ENCODE measurements around the gene NCOA6. TPM values are rescaled to one million over a fixed set of nuclear protein-coding genes. Genes with fewer than 3 reads are reported as not detected.

NCOA6 gene
- total and polyA plus RNA-seq, 7 donors: 5.6 to 15.7 (median 11.0) TPM

DNA sequence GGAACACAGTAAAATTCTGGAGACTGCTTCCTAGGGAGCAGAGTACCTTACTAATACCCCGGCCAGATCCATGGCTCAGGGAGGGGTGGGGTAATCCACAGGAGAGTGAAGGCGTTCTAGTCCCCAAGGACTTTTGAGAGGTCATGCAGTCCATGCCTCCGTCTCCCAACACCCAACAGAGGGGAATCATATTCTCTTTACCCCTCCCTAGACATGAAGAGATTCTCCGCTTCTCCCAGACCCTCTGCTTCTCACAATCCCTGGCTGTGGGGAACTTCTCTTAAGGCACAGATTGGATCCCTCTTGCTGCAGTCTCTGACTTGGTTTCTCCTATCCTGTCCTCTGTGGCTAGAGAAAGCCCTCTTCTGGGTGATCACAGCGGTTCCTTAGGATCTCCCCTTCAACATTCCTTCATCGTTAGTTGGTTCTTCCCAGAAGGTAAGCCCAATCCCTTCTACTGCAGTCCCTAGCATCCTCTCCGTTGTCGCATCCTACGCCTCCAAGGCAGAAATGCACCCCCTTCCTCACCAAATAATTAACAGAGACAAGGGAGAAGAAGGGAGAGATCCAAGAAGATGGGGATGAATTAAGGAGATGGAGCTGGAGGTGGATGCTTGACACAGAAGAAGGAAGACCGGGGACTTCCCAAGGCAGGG lies 46.6 kb upstream of the NCOA6 start:
- intact Hi-C loops (cut with DNase I): loop anchor here (5.0 to 10.0 kb wide), 4 partner anchors 40 to 223 kb away; partner anchors contain the start of gene TRPC4AP (in 2 of the 2)
- Histone ChIP-seq H3K36me3 (ENCODE audit: insufficient read depth in 1 of 2, low read depth in 1 of 2) (no peaks in the 10 kb centered on the region), H3K4me1 (peaks cover 12% of the 10 kb centered on the region), H3K27ac (peak overlapping the region; percentile 96), H3K4me3 (peak overlapping the region; percentile 81), H3K9me3 (no peaks in the 10 kb centered on the region), H3K27me3 (ENCODE audit: insufficient read depth in 3 of 3, low read length in 2 of 3) (no peaks in the 10 kb centered on the region)
- WGBS, 3 donors: 19 to 26% (median 22%) methylated on average over 10 of the region's 10 CpGs
- TF ChIP-seq, protein P1, sequence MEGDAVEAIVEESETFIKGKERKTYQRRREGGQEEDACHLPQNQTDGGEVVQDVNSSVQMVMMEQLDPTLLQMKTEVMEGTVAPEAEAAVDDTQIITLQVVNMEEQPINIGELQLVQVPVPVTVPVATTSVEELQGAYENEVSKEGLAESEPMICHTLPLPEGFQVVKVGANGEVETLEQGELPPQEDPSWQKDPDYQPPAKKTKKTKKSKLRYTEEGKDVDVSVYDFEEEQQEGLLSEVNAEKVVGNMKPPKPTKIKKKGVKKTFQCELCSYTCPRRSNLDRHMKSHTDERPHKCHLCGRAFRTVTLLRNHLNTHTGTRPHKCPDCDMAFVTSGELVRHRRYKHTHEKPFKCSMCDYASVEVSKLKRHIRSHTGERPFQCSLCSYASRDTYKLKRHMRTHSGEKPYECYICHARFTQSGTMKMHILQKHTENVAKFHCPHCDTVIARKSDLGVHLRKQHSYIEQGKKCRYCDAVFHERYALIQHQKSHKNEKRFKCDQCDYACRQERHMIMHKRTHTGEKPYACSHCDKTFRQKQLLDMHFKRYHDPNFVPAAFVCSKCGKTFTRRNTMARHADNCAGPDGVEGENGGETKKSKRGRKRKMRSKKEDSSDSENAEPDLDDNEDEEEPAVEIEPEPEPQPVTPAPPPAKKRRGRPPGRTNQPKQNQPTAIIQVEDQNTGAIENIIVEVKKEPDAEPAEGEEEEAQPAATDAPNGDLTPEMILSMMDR (IDR thresholded peaks at IDR 0.05): no peak
- DNase-seq: no peak
- ATAC-seq: no peak

DNA sequence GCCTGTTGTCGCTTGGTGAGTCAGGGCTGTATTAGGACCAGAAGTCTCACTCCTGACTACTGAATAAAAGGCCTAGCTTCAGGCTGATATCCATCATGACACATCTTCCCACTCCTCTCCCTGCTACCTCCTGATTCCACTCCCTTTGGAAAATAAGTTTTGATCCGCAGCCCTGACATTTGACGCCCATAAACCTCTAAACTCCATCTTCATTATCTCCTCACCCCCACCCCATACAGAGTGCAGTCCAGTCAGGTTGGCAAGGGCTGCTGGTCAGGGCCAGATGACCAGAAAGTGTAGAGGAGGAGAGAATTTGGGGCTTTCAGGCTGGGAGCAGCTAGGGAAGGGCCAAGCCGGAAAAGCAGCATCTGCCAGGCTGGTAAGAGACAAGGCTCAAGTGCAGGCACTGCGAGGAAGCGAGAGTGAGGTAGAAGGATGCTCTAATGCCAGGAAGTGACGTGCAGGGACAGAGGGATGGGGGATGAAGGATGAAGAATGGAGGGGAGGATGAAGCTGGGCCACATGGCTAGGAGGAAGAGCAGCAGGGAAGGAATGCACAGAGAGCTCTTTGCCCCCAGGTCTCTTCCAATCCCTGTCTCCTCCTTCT lies 46.0 kb upstream of the NCOA6 start:
- intact Hi-C loops (cut with DNase I): loop anchor here (5.0 to 10.0 kb wide), 4 partner anchors 39 to 223 kb away; partner anchors contain the start of gene TRPC4AP (in 2 of the 2)
- ATAC-seq (no peak), DNase-seq (no peak)
- H3K27ac ChIP-seq: peak overlapping the region; percentile 96
- H3K4me1 ChIP-seq: peaks cover 12% of the 10 kb centered on the region
- TF ChIP-seq, protein P1 (IDR thresholded peaks at IDR 0.05): no peak
- no peaks in the 10 kb centered on the region for H3K9me3 ChIP-seq
- no peaks in the 10 kb centered on the region for H3K36me3 ChIP-seq (ENCODE audit: insufficient read depth in 1 of 2, low read depth in 1 of 2)
- H3K4me3 ChIP-seq: peak overlapping the region; percentile 81
- H3K27me3 ChIP-seq (ENCODE audit: insufficient read depth in 3 of 3, low read length in 2 of 3): no peaks in the 10 kb centered on the region
- 76 to 91% (median 76%) methylated on average over 7 of the region's 7 CpGs for WGBS, 3 donors

DNA sequence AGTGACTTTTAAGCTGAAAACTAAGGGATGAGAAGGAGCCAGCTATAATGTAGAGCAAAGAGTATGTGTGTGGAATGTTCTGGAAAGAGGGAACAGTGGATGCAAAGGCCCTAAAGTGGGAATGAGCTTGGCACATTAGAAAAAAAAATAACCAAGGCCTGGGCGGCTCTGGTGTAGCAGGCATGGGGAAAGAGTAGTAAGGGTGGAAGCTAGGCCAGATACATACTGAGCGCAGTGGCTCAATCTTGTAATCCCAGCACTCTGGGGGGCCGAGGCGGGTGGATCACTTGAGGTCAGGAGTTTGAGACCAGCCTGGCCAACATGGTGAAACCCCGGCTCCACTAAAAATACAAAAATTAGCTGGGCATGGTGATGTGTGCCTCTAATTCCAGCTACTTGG lies 38.8 kb upstream of the NCOA6 start:
- H3K4me1 ChIP-seq: peaks cover 25% of the 10 kb centered on the region
- no peak overlapping the region for H3K4me3 ChIP-seq
- DNase-seq: no peak
- peaks cover 0 to 5% of the 10 kb centered on the region in 2 donors for H3K36me3 ChIP-seq (ENCODE audit: insufficient read depth in 1 of 2, low read depth in 1 of 2)
- TF ChIP-seq, protein P1 (IDR thresholded peaks at IDR 0.05): no peak
- no peaks in the 10 kb centered on the region for H3K9me3 ChIP-seq
- WGBS, 3 donors: 81 to 97% (median 83%) methylated on average over 5 of the region's 5 CpGs
- no peaks in the 10 kb centered on the region for H3K27me3 ChIP-seq (ENCODE audit: insufficient read depth in 3 of 3, low read length in 2 of 3)
- H3K27ac ChIP-seq: peak overlapping the region; percentile 46
- peak in 1 of 4 donors; percentile 15 for ATAC-seq
- intact Hi-C loops (cut with DNase I): no loop called here

DNA sequence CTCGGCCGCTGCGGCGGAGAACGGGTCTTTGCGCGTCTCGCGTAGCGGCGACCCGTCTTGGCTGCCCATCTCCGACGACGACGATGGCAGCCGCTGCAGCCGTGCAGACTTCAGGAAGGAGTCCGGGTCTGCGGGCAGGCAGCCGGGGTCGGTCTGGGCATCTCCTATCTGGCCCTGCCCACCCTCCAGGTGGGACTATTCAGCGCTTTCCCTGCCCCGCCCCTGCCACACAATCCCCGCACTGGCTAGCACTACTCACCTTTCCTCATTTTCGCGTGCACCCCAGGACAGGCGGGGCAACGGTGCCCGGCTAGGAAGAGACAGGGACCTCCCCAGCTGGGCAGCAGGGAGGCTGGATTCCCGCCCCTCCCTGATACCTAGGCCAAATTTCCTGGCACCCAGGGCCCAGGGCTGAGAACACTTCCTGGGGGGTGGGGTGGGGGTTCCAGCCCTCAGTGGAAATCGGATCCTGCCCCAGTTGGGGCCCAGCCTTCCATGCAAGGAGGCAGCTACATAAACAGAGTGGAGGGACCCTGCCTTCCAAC lies 38.0 kb upstream of the NCOA6 start:
- no peaks in the 10 kb centered on the region for H3K27me3 ChIP-seq (ENCODE audit: insufficient read depth in 3 of 3, low read length in 2 of 3)
- TF ChIP-seq, protein P1 (IDR thresholded peaks at IDR 0.05): no peak
- no peaks in the 10 kb centered on the region for H3K9me3 ChIP-seq
- peaks cover 25% of the 10 kb centered on the region for H3K4me1 ChIP-seq
- peak in 3 of 4 donors; percentile 39 to 48 (median 42) for ATAC-seq
- peaks cover 0 to 12% of the 10 kb centered on the region in 2 donors for H3K36me3 ChIP-seq (ENCODE audit: insufficient read depth in 1 of 2, low read depth in 1 of 2)
- intact Hi-C loops (cut with DNase I): no loop called here
- WGBS, 3 donors: 57 to 66% (median 62%) methylated on average over 29 to 32 of the region's 32 CpGs
- H3K27ac ChIP-seq: peak overlapping the region; percentile 46
- H3K4me3 ChIP-seq: peak overlapping the region; percentile 34
- DNase-seq: peak in 1 of 2 donors; percentile 61

All from psoas muscle (tissue), 8 donors.